Inflammatory macrophage treated with lipopolysaccharide for 1 hour (primary cell): Measurements from ENCODE around the gene MEIOB.
"Not testable (repeated sequence)": the region's sequence is repeated elsewhere in the genome, so short reads cannot be mapped to it uniquely, and the experiment has no call there.

Experiments used
- DNase-seq, 2 donors: peaks; one replicate each; pipeline ENCODE4 v3.0.0-alpha.2; 2020 to 2022

The MEIOB gene, protein sequence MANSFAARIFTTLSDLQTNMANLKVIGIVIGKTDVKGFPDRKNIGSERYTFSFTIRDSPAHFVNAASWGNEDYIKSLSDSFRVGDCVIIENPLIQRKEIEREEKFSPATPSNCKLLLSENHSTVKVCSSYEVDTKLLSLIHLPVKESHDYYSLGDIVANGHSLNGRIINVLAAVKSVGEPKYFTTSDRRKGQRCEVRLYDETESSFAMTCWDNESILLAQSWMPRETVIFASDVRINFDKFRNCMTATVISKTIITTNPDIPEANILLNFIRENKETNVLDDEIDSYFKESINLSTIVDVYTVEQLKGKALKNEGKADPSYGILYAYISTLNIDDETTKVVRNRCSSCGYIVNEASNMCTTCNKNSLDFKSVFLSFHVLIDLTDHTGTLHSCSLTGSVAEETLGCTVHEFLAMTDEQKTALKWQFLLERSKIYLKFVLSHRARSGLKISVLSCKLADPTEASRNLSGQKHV

DNA sequence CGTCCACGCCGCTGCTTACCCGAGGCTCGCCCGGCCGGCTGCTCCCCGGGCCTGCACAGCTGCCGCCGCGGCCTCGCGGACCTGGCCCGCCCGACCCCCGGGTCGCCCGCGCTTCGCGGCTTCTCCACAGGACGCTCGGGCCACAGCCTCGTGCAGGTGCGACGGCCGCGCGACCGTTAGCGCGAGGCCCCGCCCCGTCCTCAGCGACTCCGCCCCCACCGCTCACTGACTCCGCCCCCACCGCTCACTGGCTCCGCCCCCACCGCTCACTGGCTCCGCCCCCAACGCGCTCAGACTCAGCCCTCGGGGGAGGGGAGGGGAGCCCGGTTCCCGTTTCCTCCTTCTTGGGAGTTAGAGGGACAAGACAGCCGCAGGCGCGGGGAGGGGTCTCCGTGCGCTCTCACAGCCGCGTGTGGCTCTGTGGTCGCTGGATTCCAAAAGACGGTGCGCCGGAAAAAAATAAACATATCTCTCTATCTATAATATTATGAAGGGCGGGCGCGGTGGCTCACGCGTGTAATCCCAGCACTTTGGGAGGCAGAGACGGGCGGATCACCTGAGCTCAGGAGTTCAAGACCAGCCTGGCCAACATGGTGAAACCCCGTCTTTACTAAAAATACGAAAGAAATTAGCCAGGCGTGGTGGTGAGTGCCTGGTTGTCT is at the start of gene MEIOB:
Gene MEIOB (minus strand): TSS at position 191 of the 662 bp plus-strand sequence. CDS start 3,989 bp downstream, outside the sequence.
- DNase-seq = peak; percentile 27 to 78

DNA sequence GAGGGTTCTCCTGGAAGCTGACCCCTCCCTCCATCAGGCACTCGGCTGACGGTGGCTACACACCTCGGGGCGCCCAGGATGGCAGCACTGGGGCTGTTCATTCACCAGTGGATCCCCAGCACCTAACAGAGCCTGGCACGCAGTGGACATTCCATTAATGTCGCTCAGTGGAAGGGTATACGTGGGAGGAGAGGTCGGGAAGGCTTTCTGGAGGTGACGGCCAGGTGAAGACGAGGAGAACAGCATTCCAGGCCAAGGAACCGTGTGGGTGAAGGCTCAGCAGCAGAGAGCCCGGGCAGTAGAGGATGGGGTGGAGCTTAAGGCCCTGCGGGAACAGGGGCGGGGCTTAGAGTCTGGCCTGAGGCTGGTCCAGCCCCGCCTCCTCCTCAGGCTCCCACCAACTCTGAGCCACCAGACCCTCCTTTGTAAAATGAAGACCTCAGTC is 48.8 kb upstream of the MEIOB start:
- no peak for DNase-seq

DNA sequence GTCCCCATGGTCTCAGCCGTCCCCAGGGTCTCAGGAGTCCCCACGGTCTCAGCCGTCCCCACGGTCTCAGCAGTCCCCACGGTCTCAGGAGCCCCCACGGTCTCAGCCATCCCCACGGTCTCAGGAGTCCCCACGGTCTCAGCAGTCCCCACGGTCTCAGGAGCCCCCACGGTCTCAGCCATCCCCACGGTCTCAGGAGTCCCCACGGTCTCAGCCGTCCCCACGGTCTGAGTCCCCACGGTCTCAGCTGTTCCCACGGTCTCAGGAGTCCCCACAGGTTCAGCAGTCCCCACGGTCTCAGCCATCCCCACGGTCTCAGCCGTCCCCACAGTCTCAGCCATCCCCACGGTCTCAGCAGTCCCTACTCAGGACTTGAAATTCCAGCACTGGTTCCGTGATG is 48.2 kb upstream of the MEIOB start:
- not testable (repeated sequence) for DNase-seq

GRCh38 chr16:1919327-1919998 is 47.5 kb upstream of the MEIOB start:
- DNase-seq = no peak

DNA sequence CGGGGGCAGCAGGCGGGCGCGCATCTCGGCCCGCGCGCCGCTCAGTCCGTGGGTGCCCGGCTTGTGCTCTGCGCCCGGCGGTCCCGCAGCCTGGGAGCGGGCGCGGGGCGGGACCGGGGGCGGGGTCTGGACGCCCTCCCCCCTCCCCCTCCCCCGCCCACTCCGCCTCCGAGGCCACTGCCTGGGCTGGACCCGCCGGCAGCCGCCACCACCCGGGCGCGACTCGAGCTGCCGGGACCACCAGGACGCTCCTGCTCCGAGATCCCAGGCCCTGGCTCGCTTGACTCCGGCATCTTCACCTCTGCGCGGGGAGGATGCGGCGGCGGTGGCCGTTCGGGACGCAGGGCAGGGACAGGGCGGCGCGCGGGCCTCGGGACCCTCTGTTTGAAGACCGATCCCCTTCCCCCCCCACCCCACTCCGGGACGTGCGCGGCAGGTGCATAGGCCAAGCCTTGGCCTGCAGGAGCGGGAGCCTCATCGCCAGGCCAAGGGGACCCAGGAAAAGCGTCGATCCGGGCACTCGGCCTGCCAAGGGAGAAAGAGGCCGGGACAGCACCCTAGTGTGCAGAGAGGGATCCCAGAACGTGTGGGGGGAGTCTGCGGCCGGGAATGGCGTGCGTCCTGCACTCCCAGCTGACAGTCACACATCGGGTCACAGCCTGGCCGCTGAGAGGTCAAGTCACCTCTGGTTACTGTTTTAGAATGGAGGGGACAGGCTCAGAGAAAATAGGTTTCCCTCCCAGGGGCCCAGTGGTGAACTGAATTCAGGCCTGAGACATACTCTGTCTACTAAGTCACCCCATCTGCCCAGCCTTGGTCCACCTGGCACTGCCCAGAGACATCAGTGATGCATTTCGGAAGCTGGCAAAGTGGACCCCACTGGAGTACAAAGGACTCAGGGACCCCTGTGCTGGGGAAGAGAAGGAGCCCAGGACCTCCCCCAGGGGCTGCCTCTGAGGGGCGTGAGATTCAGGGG is 46.7 kb upstream of the MEIOB start, which contains the start of gene HS3ST6:
Gene HS3ST6 (minus strand): TSS at position 65 of the 976 bp plus-strand sequence. CDS start 92 bp downstream, outside the sequence.
- DNase-seq = no peak

DNA sequence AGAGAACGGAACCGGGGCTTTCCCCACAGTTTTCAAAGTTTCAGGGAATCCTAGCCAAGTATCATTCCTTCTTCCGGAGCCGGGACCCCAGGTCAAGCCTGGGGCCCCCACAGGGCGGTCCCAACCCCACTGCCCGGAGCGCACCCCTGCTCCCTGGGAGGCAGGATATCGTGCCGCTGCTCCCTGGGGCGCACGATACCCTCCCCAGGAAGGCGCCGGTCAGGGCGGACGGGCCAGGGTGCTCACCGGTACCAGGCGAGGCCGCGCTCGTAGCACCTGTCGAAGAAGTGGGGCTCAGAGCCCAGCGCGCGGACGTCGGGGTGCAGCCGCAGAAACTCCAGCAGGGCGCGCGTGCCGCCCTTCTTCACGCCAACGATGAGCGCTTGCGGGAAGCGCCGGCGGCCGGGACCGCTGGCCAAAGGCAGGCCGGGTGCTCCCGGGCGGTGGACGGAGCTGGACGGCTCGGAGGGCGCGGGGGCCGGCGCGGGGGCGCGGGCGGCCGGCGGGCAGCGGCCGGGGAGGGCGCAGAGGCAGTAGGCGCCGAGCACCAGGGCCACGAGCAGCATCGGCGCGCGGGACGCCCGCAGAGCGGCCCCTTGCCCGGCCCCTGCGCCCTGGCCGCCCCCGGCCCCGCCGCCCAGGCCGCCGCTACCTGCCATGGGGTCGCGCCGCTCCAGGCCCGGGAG is 45.8 kb upstream of the MEIOB start:
- DNase-seq = no peak

DNA sequence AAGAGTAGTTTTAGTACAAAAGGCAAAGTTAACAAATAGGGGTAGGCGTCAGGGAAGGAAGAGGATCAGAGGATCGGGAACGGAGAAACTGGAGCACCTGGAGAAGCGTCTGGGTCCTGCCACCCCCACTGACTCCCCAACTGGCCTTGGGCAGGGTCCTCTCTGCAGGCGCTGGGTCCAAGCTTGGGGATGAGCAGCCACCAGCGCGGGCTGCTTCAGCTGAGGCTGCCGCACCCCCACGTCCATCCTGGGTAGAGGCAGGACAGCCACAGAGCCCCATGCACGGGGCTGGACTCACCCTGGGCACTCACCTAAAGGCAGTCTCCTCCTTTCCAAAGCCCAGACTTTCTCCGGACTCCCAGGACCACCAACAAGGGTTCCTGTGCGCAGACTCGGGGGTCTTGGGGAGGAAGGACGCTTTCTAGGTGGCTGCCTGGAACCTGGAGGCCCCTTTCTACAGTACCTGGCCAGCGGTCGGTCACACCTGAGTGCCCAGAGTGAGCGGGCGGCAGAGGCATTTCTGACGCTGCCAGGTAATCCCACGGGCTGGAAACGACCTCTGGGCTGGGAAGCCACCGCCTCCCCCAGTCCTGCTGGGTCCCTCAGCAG is 45.2 kb upstream of the MEIOB start:
- DNase-seq = no peak

DNA sequence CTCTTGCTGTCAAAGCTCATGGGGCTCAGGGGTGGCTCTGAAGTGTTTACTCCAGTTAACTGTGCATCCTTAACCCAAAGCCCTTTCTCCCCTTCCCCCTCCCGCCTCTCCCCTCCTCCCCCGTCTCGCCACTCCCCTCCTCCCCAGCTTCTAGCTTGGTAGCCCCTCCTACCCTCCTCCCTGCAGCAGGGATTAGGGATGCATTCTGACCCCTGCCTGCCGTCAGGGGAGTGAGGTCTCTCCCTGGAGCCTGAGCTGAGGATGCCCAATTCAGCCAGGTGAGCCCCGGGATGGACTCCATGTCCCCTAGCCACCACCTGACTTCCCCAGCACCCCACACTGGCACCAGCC is 44.7 kb upstream of the MEIOB start:
- no peak for DNase-seq

DNA sequence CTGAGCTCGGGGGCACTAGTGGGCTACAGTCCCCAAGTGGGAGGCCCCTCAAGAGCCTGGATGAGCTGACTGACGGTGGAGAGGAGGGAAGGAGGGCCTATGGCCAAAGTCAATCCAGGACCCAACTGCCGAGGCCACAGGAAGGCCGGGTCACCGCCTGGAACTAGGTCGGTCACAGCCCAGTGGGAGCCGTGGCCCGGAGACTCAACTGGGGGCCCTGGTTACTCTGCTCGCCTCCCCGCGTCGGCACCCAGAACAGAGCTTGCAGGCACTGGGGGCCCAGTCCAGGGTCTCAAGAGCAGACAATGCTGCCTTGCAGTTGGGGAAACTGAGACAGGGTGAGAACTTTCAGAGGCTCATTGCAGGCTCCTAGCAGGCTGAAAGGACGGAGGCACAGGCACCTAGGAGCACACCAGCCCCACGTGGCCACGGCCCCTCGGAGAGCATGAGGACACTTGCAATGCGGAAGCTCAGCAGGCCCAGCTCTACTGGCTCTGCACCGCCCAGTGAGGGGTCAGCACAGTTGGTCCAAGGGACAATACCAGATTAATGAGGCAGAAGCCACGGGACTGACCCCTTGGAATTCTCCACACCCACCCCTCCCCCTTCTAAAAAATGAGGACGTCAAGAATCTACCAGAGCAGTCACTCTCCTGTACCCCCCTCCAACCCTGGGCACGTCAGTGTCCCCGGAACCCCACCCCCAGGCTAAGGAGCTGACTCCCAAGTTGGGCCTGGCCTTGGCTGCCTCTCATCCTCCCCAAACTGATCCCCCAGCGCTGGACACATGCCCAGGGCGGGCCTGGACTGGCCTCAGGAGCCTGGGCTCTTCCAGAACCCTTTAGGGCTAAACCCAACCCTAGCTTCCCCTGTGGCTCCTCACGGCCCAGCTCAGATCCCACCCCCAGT is 44.0 kb upstream of the MEIOB start:
- DNase-seq = no peak

- DNase-seq = no peak
Observed at GRCh38 chr16:1914988-1915387, 43.0 kb upstream of the MEIOB start.

DNA sequence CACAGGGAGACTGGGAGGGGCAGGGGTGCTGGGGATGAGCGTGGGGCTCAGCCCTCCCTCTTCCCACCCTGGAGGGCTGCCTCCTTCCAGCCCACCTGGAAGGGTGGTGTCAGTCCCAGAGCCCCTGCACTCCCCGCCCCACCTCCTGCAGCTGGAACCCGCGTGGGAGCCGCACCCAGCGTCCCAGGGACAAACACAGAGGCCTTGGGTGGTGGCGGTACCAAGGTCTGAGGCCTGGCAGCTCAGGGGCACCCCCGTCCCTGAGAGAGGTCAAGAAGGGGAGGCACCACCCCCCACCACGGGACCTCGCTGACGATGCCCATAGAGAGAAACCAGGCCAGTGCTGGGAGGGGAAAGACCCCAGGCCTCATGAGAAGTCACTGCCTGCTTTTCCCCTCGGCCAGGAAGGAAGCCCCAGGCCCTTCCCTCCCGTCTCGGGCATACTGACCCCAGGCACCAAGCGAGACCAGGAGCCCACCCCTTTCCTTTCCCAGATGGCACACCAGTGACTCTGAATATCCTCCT is 42.2 kb upstream of the MEIOB start:
- DNase-seq = no peak

DNA sequence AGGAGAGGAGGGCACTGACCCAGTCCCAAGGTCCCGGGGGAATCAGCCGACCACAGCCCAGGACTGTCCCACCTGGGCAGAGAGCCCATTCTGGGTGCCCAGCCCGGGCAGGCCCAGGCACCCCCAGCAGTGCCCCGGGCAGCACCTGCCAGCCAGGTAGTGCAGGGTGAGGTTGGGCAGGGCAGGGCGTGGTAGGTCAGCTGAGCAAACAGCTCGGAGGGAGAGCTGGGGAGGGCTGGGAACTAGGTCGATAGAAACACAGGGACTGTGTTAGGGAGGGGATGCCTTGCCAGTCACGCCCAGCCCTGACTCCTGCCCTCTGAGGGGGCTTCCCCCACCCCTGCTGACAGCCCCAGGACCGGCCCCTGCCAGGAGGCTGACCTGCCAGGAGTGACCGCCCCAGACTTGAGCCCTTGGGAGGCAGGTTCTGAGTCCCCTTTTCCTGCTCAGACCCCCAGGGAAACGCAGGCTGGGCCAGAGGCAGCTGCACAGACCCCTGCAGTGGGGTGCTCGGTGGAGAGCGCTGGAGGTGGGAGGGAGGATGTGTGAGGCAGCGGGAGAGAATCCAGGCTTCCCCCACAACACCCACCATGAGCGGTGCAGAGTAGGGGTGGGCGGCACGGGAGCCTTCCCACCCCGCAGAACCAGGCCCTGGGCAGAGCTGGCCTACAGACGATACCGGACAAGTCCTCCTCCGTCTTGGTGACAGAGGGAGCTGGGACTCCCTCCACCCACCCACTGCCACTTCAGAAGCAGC is 41.5 kb upstream of the MEIOB start:
- DNase-seq = no peak

DNA sequence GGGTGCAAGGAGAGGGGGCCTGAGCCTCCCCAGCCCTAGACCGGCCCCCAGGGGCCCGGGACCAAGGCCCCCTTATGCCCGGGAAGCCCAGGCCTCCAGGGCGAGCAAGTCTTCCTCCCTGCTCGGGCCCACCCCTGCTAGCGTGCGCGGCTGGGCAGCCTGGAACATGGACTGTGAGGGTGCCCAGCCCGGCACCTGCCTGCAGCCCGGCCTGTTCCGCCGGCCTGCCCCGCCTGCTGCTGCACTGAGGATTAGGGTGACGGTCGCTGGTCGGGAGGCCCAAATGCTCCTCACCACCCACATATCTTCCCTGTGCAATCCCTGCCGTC is 40.2 kb upstream of the MEIOB start:
- DNase-seq = no peak

DNA sequence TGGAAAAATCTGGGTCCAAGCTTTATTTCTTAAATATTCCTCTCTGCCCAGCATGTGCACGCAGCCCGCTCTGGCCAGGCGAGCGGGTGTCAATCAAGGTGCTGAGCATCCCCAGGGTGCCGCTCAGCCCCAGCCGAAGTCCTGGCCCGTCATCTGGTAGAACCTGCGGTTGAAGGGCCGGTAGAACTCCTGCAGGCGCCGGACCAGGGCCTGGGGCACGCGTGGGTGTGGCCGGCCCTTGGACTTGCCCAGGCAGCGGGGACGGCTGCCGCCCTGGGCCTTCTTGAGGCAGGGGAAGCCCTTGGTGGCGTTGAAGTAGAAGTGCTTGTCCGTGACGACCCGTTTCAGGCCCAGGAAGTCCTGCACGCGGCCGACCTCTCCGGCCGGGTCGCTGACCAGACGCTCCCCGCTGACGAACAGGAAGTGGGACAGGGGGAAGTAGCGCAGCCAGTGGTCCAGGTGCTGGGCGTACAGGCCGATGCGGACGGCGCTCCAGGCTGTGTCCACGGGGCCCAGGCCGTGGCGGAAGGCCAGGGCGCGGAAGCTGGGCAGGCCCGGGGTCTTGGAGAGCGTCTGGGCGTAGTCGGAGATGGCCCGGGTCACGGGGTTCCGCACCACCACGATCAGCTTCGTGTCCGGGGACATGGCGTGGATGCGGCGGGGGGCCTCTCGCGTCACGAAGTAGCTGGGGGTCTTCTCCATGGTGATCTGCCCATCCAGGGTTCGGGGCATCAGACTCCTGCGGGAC is 39.7 kb upstream of the MEIOB start:
- DNase-seq = no peak

- DNase-seq = no peak
Observed at GRCh38 chr16:1909561-1910231, 37.7 kb upstream of the MEIOB start.

GRCh38 chr16:1908983-1909382 is 37.0 kb upstream of the MEIOB start:
- no peak for DNase-seq

- no peak for DNase-seq
Observed at GRCh38 chr16:1908184-1908583, 36.2 kb upstream of the MEIOB start.
